GM10266 (cell line): ENCODE data around the gene APOA4.

Experiments
- DNase-seq: peaks from one replicate; pipeline ENCODE4 v3.0.0; 2012; ENCODE audit errors: extremely low spot score
- TF ChIP-seq, protein P1 (sequence below): IDR thresholded peaks from 2 replicates; pipeline ENCODE4 v1.5.1; 2012; ENCODE audit warnings: mild to moderate bottlenecking, low read depth; ENCODE audit not compliant: control insufficient read depth, insufficient read depth; ENCODE audit errors: missing control alignments

APOA4 gene

DNA sequence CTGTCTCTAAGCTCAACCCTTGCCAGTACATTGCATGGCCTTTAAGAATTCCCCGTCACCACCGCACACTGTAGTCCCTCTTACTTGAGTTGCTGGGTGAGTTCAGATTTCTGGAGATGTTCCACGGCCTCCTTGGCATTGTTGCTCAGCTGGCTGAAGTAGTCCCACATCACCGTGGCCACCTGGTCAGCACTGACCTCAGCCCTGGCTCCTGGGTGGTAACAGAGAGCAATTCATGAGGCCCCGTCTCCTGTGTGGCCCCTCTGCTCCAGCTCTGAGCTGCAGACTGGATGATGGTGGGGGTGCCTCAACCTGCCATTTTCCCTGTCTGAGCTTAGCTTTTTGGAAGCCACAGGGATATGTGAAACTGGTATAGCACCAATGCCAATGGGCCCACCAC is 529 bp downstream of the APOA4 start:
- TF ChIP-seq, protein P1, sequence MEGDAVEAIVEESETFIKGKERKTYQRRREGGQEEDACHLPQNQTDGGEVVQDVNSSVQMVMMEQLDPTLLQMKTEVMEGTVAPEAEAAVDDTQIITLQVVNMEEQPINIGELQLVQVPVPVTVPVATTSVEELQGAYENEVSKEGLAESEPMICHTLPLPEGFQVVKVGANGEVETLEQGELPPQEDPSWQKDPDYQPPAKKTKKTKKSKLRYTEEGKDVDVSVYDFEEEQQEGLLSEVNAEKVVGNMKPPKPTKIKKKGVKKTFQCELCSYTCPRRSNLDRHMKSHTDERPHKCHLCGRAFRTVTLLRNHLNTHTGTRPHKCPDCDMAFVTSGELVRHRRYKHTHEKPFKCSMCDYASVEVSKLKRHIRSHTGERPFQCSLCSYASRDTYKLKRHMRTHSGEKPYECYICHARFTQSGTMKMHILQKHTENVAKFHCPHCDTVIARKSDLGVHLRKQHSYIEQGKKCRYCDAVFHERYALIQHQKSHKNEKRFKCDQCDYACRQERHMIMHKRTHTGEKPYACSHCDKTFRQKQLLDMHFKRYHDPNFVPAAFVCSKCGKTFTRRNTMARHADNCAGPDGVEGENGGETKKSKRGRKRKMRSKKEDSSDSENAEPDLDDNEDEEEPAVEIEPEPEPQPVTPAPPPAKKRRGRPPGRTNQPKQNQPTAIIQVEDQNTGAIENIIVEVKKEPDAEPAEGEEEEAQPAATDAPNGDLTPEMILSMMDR = no peak
- no peak for DNase-seq

- no peak for DNase-seq
These were observed 1.8 kb downstream of the APOA4 start for GRCh38 chr11:116821050-116821918.

GRCh38 chr11:116819049-116819448 is 4.1 kb downstream of the APOA4 start:
- DNase-seq = no peak
- TF ChIP-seq, protein P1 = no peak

More at GRCh38 chr11:116821050-116821918, 1.8 kb downstream of the APOA4 start:
- TF ChIP-seq, protein P1 = no peak

- TF ChIP-seq, protein P1 = no peak
- DNase-seq = no peak
These were observed 8.6 kb downstream of the APOA4 start for GRCh38 chr11:116814502-116814901.

DNA sequence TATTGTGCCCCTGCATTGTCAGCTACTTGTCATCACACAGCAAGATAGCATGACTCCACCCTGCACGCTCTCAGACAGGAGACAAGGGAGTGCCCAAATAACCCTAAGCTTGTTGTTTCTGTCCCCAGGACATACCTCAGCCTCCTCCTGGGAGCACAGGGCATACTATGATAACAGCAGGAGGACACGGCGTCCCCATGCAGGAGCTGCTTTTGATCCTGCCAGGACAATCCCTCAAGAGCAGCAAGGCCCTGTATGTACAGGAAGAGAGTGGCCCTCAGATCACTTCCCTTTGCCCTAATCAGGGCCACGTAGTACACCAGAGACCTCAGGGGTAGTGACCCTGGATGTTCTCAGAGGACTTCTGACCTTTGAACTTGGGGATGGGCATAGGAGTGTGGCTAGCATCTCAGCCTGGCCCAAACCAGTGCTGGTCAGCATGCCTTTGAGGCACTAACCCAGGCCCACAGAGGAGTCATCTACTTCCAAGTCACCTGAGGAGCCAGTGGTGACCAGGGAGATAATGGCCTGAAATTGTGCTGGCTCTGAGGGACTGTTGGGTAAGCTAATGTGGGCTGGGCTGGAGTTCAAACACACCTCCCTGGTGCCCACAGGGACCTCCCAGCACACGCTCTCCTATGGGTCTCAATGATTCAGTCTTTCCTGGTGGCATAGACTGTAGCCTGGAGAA is 9.2 kb downstream of the APOA4 start:
- TF ChIP-seq, protein P1 = no peak
- no peak for DNase-seq

GRCh38 chr11:116813170-116813569 is 9.9 kb downstream of the APOA4 start:
- TF ChIP-seq, protein P1 = no peak

DNA sequence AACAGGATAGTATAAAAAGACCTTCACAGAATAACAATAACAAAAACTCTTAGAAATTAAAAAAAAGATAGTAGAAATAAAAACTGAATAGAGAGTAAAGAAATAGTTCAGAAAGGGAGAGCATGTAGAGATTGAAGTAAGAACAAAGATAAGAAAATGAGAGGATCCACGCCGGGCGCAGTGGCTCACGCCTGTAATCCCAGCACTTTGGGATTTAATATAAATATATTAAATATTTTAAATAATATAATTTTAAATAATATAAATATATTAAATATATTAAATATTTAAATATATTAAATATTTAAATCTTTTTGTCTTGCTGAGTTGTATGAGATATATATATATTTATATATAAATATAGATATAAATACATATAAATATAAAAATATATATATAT is 11.0 kb downstream of the APOA4 start:
- TF ChIP-seq, protein P1 = no peak
- DNase-seq = no peak

More at GRCh38 chr11:116813170-116813569, 9.9 kb downstream of the APOA4 start:
- no peak for DNase-seq
